ENCODE results near the gene IL17RB. TPM values are rescaled to one million over a fixed set of nuclear protein-coding genes. Genes with fewer than 3 reads are reported as not detected.

Gene IL17RB
- polyA plus RNA-seq, 2 of the 4 experiments (the other 2 are of a cell fraction), result 1.9 to 2.2 TPM

DNA sequence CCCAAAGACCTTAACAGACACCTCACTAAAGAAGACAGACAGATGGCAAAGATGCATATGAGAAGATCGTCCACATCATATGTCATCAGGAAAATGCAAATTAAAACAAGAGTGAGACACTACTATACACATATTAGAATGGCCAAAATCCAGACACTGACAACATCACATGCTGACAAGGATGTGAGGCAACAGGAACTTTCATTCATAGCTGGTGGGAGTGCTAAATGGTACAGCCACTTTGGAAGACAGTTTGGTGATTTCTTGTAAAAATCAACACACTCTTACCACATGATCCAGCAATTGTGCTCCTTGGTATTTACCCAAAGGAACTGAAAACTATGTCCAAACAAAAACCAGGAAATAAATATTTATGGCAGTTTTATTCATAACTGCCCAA lies 17.8 kb upstream of the IL17RB start:
- Histone ChIP-seq H3K9me3 (no peaks in the 10 kb centered on the region), H3K4me2 (no peak overlapping the region), H3K27ac (no peak overlapping the region), H3K4me1 (no peaks in the 10 kb centered on the region), H3K4me3 (no peak overlapping the region)
- no peak for ATAC-seq
- TF ChIP-seq, protein P1, sequence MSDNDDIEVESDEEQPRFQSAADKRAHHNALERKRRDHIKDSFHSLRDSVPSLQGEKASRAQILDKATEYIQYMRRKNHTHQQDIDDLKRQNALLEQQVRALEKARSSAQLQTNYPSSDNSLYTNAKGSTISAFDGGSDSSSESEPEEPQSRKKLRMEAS (IDR thresholded peaks at IDR 0.05), result no peak
- no peak for TF ChIP-seq JUNB (IDR thresholded peaks at IDR 0.05)
- TF ChIP-seq, protein P2, sequence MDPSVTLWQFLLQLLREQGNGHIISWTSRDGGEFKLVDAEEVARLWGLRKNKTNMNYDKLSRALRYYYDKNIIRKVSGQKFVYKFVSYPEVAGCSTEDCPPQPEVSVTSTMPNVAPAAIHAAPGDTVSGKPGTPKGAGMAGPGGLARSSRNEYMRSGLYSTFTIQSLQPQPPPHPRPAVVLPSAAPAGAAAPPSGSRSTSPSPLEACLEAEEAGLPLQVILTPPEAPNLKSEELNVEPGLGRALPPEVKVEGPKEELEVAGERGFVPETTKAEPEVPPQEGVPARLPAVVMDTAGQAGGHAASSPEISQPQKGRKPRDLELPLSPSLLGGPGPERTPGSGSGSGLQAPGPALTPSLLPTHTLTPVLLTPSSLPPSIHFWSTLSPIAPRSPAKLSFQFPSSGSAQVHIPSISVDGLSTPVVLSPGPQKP (IDR thresholded peaks at IDR 0.05; ENCODE audit: low read depth, low read length), result no peak
- no peak for TF ChIP-seq RNF2 (IDR thresholded peaks at IDR 0.05; ENCODE audit: borderline replicate concordance, low read depth)
- TF ChIP-seq CBX2 (IDR thresholded peaks at IDR 0.05; ENCODE audit: borderline replicate concordance, low read depth), result no peak
- no peak for TF ChIP-seq EHMT2 (IDR thresholded peaks at IDR 0.05; ENCODE audit: low read depth)
- TF ChIP-seq, protein P3, sequence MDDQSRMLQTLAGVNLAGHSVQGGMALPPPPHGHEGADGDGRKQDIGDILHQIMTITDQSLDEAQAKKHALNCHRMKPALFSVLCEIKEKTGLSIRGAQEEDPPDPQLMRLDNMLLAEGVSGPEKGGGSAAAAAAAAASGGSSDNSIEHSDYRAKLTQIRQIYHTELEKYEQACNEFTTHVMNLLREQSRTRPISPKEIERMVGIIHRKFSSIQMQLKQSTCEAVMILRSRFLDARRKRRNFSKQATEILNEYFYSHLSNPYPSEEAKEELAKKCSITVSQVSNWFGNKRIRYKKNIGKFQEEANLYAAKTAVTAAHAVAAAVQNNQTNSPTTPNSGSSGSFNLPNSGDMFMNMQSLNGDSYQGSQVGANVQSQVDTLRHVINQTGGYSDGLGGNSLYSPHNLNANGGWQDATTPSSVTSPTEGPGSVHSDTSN (IDR thresholded peaks at IDR 0.05), result no peak
- no peak for TF ChIP-seq CHD4 (IDR thresholded peaks at IDR 0.05; ENCODE audit: borderline replicate concordance)
- TF ChIP-seq CEBPB (IDR thresholded peaks at IDR 0.05), result no peak
- TF ChIP-seq ZSCAN20 (CRISPR knock-in tag; IDR thresholded peaks at IDR 0.05), result no peak
- TF ChIP-seq ZNF302 (CRISPR knock-in tag; IDR thresholded peaks at IDR 0.05), result no peak
- TF ChIP-seq, protein P4, sequence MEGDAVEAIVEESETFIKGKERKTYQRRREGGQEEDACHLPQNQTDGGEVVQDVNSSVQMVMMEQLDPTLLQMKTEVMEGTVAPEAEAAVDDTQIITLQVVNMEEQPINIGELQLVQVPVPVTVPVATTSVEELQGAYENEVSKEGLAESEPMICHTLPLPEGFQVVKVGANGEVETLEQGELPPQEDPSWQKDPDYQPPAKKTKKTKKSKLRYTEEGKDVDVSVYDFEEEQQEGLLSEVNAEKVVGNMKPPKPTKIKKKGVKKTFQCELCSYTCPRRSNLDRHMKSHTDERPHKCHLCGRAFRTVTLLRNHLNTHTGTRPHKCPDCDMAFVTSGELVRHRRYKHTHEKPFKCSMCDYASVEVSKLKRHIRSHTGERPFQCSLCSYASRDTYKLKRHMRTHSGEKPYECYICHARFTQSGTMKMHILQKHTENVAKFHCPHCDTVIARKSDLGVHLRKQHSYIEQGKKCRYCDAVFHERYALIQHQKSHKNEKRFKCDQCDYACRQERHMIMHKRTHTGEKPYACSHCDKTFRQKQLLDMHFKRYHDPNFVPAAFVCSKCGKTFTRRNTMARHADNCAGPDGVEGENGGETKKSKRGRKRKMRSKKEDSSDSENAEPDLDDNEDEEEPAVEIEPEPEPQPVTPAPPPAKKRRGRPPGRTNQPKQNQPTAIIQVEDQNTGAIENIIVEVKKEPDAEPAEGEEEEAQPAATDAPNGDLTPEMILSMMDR (IDR thresholded peaks at IDR 0.05), result no peak
- no peak for TF ChIP-seq POLR2AphosphoS2 (conservative IDR thresholded peaks at IDR 0.05; ENCODE audit: low read length)
- TF ChIP-seq ZFP36 (IDR thresholded peaks at IDR 0.05; ENCODE audit: borderline replicate concordance, partially characterized antibody), result no peak
- POLR2A ChIA-PET, result no interaction called here
- CTCF ChIA-PET, result no interaction called here
- DNase-seq (ENCODE audit: low read depth in 1 of 2, low spot score in 1 of 2), result no peak
- no peak for FAIRE-seq
- 79% methylated on average over 1 of the region's 1 CpG for WGBS (ENCODE audit: missing lambda C conversion rate)

DNA sequence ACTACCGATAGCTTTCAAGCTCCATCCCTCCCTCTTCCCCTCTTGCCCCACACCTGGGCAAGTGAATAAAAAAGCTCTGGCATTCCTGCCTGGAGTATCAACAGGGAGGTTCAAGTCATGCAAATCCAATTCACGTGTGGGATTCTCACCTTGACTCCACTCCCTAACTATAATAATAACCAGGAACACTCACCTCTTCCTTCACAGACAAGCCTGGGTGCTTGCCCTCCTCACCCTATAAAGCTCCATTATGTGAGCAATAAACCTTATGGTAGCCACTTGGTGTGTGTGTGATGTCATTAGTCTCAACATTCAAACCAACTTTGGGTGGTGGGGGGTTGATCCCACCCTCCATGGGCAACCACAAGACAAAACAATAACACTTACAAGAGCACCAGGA lies 16.8 kb upstream of the IL17RB start:
- TF ChIP-seq, protein P5, sequence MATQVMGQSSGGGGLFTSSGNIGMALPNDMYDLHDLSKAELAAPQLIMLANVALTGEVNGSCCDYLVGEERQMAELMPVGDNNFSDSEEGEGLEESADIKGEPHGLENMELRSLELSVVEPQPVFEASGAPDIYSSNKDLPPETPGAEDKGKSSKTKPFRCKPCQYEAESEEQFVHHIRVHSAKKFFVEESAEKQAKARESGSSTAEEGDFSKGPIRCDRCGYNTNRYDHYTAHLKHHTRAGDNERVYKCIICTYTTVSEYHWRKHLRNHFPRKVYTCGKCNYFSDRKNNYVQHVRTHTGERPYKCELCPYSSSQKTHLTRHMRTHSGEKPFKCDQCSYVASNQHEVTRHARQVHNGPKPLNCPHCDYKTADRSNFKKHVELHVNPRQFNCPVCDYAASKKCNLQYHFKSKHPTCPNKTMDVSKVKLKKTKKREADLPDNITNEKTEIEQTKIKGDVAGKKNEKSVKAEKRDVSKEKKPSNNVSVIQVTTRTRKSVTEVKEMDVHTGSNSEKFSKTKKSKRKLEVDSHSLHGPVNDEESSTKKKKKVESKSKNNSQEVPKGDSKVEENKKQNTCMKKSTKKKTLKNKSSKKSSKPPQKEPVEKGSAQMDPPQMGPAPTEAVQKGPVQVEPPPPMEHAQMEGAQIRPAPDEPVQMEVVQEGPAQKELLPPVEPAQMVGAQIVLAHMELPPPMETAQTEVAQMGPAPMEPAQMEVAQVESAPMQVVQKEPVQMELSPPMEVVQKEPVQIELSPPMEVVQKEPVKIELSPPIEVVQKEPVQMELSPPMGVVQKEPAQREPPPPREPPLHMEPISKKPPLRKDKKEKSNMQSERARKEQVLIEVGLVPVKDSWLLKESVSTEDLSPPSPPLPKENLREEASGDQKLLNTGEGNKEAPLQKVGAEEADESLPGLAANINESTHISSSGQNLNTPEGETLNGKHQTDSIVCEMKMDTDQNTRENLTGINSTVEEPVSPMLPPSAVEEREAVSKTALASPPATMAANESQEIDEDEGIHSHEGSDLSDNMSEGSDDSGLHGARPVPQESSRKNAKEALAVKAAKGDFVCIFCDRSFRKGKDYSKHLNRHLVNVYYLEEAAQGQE (IDR thresholded peaks at IDR 0.05), result no peak
- no peak for TF ChIP-seq MYC (IDR thresholded peaks at IDR 0.05; ENCODE audit: borderline replicate concordance, low read length)
- no peak for TF ChIP-seq SMC3 (IDR thresholded peaks at IDR 0.05)
- TF ChIP-seq TP53 (CRISPR knock-in tag; IDR thresholded peaks at IDR 0.05), result no peak
- TF ChIP-seq NFE2L2 (conservative IDR thresholded peaks at IDR 0.05; ENCODE audit: low read length), result no peak
- TF ChIP-seq, protein P6, sequence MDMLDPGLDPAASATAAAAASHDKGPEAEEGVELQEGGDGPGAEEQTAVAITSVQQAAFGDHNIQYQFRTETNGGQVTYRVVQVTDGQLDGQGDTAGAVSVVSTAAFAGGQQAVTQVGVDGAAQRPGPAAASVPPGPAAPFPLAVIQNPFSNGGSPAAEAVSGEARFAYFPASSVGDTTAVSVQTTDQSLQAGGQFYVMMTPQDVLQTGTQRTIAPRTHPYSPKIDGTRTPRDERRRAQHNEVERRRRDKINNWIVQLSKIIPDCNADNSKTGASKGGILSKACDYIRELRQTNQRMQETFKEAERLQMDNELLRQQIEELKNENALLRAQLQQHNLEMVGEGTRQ (IDR thresholded peaks at IDR 0.05), result no peak
- TF ChIP-seq RFX5 (IDR thresholded peaks at IDR 0.05), result no peak
- TF ChIP-seq POLR2A (IDR thresholded peaks at IDR 0.05; ENCODE audit: low read length), result no peak
- no peak for TF ChIP-seq RNF2 (IDR thresholded peaks at IDR 0.05; ENCODE audit: borderline replicate concordance, low read depth)
- TF ChIP-seq, protein P1 (IDR thresholded peaks at IDR 0.05), result no peak
- FAIRE-seq, result no peak

More for the DNA sequence above, 16.8 kb upstream of the IL17RB start:
- CTCF ChIA-PET, result no interaction called here
- H3K9me3 ChIP-seq, result no peaks in the 10 kb centered on the region
- no peak overlapping the region for H3K4me3 ChIP-seq
- DNase-seq (ENCODE audit: low read depth in 1 of 2, low spot score in 1 of 2) (no peak), ATAC-seq (no peak)
- no peaks in the 10 kb centered on the region for H3K4me1 ChIP-seq
- no peak overlapping the region for H3K4me2 ChIP-seq
- POLR2A ChIA-PET, result no interaction called here
- no peak overlapping the region for H3K27ac ChIP-seq
- WGBS (ENCODE audit: missing lambda C conversion rate), result 88% methylated on average over 2 of the region's 2 CpGs
